ENCODE measurements around the gene SLC39A10.
A peak's percentile ranks its signal among the peaks of the same experiment; 100 is the strongest.

Gene SLC39A10, protein sequence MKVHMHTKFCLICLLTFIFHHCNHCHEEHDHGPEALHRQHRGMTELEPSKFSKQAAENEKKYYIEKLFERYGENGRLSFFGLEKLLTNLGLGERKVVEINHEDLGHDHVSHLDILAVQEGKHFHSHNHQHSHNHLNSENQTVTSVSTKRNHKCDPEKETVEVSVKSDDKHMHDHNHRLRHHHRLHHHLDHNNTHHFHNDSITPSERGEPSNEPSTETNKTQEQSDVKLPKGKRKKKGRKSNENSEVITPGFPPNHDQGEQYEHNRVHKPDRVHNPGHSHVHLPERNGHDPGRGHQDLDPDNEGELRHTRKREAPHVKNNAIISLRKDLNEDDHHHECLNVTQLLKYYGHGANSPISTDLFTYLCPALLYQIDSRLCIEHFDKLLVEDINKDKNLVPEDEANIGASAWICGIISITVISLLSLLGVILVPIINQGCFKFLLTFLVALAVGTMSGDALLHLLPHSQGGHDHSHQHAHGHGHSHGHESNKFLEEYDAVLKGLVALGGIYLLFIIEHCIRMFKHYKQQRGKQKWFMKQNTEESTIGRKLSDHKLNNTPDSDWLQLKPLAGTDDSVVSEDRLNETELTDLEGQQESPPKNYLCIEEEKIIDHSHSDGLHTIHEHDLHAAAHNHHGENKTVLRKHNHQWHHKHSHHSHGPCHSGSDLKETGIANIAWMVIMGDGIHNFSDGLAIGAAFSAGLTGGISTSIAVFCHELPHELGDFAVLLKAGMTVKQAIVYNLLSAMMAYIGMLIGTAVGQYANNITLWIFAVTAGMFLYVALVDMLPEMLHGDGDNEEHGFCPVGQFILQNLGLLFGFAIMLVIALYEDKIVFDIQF

DNA sequence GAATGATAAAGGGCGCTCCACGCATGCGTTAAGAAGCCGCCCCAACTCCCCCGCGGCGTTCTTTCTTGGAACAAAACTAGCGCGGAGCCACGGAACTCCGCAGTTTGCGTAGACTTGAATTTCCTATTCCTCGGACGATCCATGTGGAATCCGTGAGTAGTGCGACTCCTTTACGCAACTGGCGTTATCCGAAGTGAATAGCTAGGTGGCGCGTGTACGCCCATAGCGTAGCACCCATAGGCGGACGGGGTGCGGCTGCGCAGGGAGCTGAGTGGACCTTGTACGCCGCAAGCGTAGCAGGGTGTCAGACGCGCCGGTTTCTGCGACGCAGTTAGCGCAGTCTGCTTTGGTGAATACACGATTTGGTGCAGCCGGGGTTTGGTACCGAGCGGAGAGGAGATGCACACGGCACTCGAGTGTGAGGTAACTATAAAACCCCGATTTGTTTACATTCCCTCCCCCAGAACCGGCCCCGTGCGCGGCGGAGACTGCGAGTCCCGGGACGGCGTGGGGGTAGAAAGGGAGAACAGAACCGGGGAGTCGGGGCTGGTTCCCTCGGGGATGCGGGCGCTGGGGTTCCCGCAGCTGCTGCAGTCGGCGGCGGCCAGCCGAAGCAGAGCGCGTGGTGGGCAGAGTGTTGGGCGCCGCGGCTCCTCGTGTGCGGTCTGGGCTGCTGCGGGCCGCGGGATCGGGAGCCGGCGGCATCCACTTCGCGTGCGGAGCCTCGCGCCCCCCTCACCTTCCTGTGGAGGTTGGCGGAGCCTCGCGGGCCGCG is at the start of gene SLC39A10:
SLC39A10 (plus strand) TSS at position 368 of the 775 bp plus-strand sequence. CDS start 22,817 bp downstream, outside the sequence.
- peak within 1 kb of the TSS; percentile 88 for H3K4me3 ChIP-seq (ENCODE audit: low read depth, low read length)
- DNase-seq (ENCODE audit: low read depth): peak; percentile 90

DNA sequence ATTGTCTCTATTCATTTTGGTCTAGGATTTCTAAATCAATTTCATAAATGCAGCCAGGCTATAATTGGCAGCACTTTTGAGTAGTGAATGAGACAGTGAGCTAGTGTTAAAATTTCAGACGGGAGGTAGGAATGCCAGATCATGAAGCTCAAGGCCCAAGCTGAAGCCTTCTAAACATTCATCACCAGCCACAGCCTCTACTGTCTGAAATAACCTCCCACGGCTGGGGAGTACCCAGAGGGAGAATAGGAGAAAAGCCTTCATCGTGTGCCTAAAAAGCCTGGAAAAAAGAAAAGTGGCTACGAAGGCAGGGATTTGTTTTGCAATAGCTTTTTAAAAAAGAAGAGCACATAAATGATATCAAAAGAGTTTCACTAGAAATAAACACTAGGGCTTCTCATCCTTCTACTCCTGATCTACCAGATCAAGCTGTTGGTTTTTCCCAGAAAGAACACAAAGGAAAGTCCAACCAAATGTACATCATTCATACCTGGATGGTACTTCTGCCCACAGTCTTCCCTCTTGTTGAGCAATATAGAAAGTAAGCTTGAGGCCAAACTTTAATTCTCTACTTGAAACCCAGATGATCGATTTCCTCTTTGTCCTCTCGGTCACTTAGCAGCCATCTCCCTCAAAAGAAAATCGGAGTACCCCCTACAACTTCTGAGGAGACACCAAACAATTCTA is 48.1 kb upstream of the SLC39A10 start:
- no peak for DNase-seq (ENCODE audit: low read depth)
- H3K4me3 ChIP-seq (ENCODE audit: low read depth, low read length): no peak overlapping the region

DNA sequence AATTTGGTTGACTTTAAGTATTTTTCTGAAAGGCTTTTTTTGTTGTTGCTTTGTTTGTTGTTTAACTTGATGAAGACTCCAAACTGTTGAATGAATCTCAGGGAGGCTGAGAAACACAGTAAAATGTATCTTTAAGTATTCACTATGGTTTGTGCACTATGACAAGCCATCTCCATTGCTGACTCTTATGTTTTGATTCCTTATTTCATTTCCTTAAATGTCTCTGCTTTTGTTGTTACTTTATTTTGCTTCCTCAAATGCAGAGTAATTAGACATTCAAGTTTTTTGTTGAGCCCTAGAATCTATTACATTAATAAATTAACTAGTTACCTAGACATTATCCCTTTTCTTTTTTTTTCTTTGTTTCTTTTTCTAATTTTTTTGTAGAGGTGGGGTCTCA is 46.3 kb upstream of the SLC39A10 start:
- H3K4me3 ChIP-seq (ENCODE audit: low read depth, low read length): no peak overlapping the region
- DNase-seq (ENCODE audit: low read depth): no peak

DNA sequence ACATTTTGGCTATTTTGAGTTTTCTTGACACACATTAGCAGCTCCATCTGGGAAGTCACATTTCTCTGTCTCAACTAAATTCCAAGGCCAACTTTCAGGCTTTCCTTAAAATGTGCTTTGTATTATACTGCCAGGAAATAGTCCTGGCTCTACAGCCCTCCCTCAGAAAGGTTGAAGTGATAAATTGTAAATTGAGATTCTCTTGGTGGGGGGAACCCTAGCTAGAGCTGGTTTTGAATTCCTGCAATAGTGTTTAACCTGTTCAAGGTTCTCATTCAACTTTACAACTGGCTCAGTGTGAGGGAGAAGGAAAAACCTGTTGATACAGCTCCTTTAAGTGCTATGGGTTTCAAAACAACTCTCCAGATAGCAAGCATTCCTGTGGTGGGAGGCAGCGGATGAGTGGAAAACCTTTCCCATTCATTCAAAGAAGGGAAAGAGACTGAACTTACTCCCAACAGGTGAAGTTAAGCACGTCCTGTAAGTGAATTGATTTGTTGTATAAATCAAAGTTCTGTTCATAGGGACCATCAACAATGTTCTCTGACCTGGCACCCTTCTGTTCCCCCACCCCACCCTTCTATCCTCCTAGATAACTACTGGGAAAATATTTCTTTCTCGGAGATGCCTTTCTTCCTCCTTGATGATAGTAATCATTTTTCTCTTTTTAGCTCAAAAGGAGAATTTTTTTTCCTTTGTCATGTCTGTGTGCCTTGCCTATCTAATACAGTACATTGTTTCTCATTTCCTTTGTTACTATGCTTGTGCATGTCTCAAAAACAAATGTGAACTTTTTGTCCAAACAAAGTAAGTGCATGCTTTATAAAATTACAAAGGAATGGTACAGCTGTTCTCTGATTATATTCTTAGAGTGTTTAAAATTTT is 44.2 kb upstream of the SLC39A10 start:
- DNase-seq (ENCODE audit: low read depth): peak; percentile 30
- H3K4me3 ChIP-seq (ENCODE audit: low read depth, low read length): no peak overlapping the region

DNA sequence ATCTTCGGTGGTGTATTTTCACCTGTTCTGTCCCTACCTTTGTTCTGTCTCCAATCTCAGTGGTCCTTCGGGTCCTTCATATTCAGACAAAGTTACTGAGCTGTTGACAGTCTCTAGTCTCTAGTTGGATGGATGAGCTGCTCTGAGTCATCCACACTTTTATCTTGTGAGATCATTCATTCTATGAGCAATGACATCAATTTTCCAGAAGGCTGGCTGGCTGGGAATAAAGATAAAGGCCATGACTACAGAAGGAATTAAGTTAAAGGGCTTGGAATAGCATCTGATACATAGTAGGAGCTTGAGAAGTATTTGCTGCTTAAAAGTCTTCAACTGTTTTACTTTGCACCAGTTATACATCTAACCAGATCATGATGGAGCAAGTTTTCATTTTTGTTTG is 43.1 kb upstream of the SLC39A10 start:
- DNase-seq (ENCODE audit: low read depth): peak; percentile 64
- H3K4me3 ChIP-seq (ENCODE audit: low read depth, low read length): no peak overlapping the region

DNA sequence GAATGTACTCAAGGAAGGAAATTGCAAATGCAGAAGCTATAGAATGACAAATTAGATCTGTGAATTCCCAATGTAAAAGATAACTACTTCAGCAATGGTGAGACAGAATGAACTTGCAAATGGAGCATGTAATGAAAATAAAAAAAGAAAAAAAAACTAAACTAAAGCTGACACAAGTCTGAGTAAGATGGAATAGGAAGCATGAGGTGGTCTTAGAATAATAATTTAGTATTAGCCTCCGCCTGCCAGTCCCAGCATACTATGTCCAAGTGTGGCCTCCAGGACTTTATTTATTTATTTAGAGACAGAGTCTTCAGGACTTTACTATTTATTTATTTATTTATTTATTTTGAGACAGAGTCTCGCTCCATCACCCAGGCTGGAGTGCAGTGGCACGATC is 37.4 kb upstream of the SLC39A10 start:
- no peak overlapping the region for H3K4me3 ChIP-seq (ENCODE audit: low read depth, low read length)
- DNase-seq (ENCODE audit: low read depth): no peak

DNA sequence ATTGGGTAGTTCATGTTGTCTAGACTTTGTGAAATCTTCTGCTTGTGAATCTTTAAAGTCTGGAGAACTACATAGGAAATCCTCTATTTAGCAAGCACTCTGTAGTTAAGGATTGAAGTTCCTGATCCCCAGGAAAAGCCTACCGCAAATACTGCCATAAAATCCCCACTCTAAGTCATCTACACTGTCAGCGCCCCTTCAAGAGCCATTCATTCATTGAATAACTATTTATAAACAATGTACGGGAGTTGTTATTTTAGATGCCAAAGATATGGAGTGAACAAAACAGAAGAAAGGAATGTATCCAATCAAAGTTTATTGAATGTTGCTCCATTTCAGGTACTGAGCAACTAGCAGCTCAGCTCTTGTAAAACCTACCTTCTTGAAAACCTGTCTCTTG is 36.5 kb upstream of the SLC39A10 start:
- DNase-seq (ENCODE audit: low read depth): no peak
- H3K4me3 ChIP-seq (ENCODE audit: low read depth, low read length): no peak overlapping the region

DNA sequence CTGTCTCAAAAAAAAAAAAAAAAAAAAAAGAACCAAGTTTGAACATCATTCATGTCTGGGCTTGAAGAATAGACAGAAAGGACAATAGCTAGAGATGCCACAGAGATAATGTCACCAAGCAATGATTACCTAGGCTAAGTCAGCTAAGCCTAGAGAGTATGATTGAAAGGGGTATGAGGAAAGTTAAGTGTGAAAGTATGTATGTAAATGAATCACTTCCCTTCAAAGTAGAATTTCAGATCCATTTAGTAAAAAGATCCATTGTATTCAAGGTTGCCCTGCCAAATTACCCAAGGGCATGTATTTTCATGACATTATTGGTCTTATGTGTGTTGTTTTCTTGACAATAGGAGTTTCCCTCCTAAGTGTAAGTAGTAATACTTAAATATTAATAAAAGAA is 34.1 kb upstream of the SLC39A10 start:
- DNase-seq (ENCODE audit: low read depth): no peak
- no peak overlapping the region for H3K4me3 ChIP-seq (ENCODE audit: low read depth, low read length)

DNA sequence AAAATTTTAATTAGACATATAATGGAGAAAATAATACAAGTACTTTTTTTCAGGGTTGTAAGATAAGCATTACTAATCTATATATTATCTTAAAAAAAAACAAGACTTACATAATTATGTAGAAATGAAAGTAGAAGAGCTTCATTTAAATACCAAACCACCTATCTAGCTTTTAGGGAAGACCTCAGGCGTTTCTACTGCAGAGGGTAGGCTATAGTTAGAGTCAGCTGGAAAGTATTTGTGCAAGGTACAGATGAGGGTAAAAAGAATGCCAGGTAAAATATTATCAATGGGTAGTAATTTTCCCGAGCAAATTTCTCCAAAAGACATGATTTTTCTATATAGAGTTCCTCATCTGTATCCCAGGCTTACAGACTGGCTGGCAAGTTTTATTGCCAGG is 30.5 kb upstream of the SLC39A10 start:
- DNase-seq (ENCODE audit: low read depth): no peak
- no peak overlapping the region for H3K4me3 ChIP-seq (ENCODE audit: low read depth, low read length)

DNA sequence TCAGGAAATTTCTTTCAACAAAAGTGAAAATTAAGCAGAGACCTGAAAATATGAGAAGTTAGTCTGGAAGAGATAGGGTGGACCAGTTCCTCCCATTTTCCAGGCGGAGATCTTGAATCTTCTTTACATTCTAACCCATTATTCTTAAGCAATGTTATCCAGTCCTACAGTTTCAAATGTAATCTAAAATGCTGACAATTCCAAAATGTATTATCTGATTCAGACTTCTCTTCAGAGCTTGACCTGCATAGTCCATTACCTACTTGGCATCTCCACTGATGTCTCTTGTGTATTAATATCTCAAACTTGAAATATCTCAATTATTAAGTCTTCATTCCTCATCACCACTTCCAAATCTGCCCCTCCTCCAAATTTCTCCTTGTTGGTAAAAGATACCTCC is 28.4 kb upstream of the SLC39A10 start:
- no peak for DNase-seq (ENCODE audit: low read depth)

DNA sequence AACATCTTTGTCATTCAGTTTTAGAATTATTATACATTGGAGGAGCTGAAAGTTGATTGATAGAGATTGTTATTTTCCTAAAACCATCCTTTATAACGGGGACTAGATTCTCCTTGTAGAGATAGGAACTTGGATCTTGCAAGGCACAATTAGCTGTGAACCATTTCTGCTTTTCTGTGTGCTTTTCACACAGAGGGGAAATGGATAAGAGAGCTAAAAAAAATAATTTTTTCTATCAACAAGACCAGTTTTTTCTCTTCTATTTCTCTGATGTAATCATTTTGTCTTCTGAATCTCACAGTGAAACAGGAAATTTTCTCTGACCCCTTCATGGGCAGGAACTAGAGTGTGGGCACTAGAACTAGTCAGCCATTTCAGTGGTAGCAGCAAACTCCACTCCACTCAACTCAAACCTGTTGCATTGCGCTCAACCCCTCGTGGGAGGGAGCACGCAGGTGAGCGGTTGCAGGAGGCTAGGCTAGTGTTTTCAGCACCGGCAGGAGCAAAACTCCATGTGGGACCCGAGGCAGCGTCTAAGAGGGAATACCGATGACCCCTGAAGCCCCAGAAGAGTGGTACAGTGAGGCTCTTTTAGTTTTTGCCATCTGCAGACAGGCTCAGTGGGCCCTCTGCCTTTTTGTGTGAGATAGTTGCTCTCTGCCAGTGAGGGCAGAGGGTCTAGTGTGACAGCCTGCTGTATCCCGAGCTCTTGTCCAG is 24.0 kb upstream of the SLC39A10 start:
- no peak overlapping the region for H3K4me3 ChIP-seq (ENCODE audit: low read depth, low read length)
- no peak for DNase-seq (ENCODE audit: low read depth)

More for the DNA sequence above, 28.4 kb upstream of the SLC39A10 start:
- no peak overlapping the region for H3K4me3 ChIP-seq (ENCODE audit: low read depth, low read length)

DNA sequence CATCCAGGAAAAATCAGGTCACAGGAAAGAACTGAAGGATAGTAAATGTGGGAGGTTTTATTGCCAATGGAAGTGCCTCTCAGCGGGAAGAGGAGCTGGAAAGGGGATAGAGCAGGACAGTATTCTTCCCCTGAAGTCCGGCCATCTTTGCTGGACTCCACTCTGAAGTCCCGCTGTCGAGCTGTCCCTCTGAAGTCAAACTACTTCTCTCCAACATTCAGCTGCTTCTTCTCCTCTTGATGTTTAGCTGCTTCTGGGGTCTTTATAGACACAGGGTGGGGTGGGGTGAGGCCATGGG is 23.5 kb upstream of the SLC39A10 start:
- no peak overlapping the region for H3K4me3 ChIP-seq (ENCODE audit: low read depth, low read length)
- no peak for DNase-seq (ENCODE audit: low read depth)

DNA sequence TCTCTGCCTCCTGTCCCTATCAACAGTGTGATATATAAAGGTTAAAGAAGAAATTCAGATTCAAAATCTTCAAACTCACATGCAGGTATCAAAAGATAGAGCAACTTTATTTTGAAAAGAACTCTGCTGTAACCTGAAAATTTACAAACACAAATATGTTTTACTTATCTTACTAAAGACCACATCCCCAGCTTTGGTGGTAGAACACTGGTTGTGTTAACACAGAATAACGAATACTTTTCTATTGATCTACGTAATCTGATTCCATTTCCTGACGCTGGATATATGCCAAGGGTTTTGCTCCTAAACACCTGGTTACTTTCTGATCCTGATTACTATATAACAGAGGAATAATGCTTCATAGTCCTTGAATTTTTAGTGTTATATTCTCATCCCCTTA is 23.1 kb upstream of the SLC39A10 start:
- DNase-seq (ENCODE audit: low read depth): no peak
- H3K4me3 ChIP-seq (ENCODE audit: low read depth, low read length): no peak overlapping the region

DNA sequence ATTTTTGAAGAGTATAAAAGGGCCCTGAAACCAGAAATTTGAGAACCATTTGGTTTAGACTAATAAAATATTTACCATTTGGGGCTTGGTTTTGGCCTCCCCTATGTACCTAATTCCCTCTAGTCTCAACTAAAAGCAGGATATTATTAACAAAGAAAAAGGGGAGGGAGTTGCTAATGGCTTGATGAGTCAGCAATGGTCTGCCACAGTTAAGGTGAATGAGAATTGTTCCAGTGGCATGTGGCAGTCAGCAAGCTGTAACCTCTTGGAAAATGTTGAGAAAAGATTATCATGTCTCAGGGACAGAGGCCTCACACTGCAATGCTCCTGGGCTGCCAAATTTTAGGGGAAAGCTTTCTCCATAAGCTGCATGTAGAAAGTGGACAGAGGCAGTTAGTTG is 20.1 kb upstream of the SLC39A10 start:
- H3K4me3 ChIP-seq (ENCODE audit: low read depth, low read length): no peak overlapping the region
- DNase-seq (ENCODE audit: low read depth): no peak

DNA sequence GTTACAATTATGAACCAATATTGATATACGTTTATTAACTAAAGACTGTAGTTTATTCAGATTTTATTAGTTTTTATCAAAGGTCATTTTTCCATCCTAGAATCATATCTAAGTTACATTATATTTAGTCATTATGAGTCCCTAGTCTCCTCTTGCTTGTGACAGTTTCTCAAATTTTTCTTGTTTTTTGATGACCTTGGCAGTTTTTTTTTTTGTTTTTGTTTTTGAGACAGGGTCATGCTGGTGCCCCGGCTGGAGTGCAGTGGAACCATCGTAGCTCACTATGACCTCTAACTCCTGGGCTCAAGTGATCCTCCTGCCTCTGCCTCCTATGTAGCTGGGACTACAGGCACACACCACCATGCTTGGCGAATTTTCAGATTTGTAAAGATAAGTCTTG is 18.3 kb upstream of the SLC39A10 start:
- DNase-seq (ENCODE audit: low read depth): no peak
- H3K4me3 ChIP-seq (ENCODE audit: low read depth, low read length): no peak overlapping the region

DNA sequence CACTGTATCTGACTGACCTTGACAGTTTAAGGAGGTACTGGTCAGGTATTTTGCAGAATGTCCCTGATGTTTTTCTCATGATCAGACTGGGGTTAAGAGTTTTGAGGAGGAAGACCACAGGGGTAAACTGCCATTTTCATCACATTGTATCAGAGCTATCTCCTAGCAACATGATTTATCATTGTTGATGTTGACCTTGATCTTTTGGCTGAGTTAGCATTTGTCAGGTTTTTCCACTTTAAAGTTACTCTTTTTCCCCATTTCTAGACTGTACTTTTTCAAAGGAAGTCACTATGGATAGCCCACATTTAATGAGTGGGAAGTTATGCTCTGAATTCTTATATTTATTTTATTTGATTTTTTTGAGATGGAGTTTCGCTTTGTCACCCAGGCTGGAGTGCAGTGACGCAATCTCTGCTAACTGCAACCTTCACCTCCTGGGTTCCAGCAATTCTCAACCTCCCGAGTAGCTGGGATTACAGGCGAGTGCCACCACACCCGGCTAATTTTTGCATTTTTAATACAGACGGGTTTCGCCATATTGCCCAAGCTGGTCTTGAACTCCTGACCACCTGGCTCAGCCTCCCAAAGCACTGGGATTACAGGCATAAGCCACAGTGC is 17.7 kb upstream of the SLC39A10 start:
- DNase-seq (ENCODE audit: low read depth): no peak
- no peak overlapping the region for H3K4me3 ChIP-seq (ENCODE audit: low read depth, low read length)

DNA sequence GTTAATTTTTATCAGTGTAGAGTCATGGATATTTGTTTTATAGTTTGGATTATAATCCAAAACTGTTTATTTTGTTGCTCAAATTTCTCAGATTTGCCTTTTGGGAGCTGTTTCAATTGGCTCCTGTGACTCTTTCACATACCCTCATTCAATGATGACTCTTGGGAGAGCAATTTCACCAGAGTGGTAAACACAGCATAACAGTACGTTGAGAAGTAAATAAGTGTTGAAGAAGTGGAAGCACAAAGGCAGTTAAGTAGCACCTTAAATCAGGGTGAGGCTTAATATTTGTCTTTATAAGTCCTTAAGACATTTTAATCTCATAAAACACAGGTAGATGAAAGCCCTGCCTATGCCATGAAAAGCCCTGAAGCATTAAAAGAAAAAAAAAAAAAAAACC is 17.1 kb upstream of the SLC39A10 start:
- no peak for DNase-seq (ENCODE audit: low read depth)
- no peak overlapping the region for H3K4me3 ChIP-seq (ENCODE audit: low read depth, low read length)
